ENCODE measurements around the gene LBH. TPM values are rescaled to one million over a fixed set of nuclear protein-coding genes. Genes with fewer than 3 reads are reported as not detected.

The LBH gene
- 20.2 TPM for polyA plus RNA-seq (2013, experiment 1 of 2)
- 18.1 TPM for polyA plus RNA-seq (2013, experiment 2 of 2)

DNA sequence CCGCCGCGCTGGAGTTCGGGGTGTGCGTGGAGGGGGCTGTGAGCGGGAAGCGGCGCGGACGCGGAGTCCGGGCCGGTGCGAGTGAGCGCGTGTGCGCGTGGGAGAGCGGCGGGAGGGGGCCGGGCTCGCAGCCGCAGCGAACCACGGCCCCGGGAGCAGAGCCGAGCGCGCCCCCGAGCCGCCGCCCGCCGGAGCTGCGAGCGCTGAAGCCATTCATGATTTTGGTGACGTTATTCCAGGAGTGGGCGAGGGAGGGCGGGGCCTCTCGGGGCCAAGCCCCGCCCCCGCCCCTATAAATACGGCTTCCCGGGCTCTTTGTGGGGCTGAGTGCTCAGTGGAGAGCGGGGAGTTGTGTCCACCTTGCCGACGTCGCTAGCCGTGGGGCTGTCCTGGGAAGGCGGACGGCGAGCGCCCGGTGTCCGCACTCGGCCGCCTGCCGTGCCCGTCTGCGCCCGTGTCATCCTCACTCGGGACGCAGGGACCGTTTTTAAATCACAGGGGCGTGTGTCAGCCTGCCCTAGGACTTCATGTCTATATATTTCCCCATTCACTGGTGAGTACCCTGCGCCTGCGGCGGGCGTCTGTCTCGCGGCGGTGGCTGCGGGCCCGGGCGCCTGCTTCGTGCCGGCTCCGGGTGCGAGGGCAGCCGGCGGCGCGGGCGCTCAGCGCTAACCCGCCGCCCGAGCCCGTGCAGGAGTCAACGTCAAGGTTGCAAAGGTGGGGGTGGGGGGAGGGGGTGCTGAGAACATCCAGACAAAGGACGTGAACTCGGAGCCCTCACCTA, at the start of gene LBH:
Gene LBH (plus strand): TSS at position 323 of the 784 bp plus-strand sequence. CDS start 205 bp downstream, at position 528.
- Histone ChIP-seq H2BK120ac (ENCODE audit: low read depth, low read length) (peak within 1 kb of the TSS; percentile 42), H2BK12ac (ENCODE audit: low read length) (no peak within 1 kb of the TSS), H3K4me1 (ENCODE audit: control insufficient read depth in 2 of 2, insufficient read depth in 1 of 2, low read depth in 1 of 2, low read length in 2 of 2) (peaks cover 0 to 13% of the 10 kb centered on the region in 2 donors), H3K79me1 (ENCODE audit: low read depth, low read length) (no peaks in the 10 kb centered on the region), H3K9ac (ENCODE audit: low read depth, low read length, poor library complexity) (peak within 1 kb of the TSS; percentile 90), H3K23ac (ENCODE audit: low read depth, low read length, poor library complexity) (peak within 1 kb of the TSS; percentile 98), H3K4me2 (ENCODE audit: insufficient read depth, low read length, poor library complexity, severe bottlenecking) (peak within 1 kb of the TSS; percentile 100), H3K4me3 (ENCODE audit: low read length in 2 of 2) (peak within 1 kb of the TSS; percentile 63 to 91), H4K8ac (ENCODE audit: low read depth, low read length) (no peak within 1 kb of the TSS), H2AFZ (ENCODE audit: low read length) (peak within 1 kb of the TSS; percentile 98), H4K91ac (ENCODE audit: low read depth, low read length, poor library complexity) (no peak within 1 kb of the TSS), H2BK15ac (ENCODE audit: low read length) (no peak within 1 kb of the TSS), H2BK5ac (ENCODE audit: low read length) (no peak within 1 kb of the TSS), H3K27me3 (ENCODE audit: control insufficient read depth in 3 of 3, insufficient read depth in 3 of 3, low read depth in 1 of 3, low read length in 3 of 3) (peaks cover 0 to 53% (median 23%) of the 10 kb centered on the region in 3 experiments), H2AK5ac (ENCODE audit: low read depth, low read length) (no peak within 1 kb of the TSS), H3K27ac (replicated peaks; ENCODE audit: low read length) (no peak within 1 kb of the TSS), H3K9me3 (replicated peaks in 1 of 2; ENCODE audit: control insufficient read depth in 2 of 2, insufficient read depth in 1 of 2, low read depth in 1 of 2, low read length in 2 of 2) (no peaks in the 10 kb centered on the region), H3K18ac (ENCODE audit: low read length) (peak within 1 kb of the TSS; percentile 94), H3K14ac (ENCODE audit: low read length) (peak within 1 kb of the TSS; percentile 90), H3K4ac (ENCODE audit: low read length) (peak within 1 kb of the TSS; percentile 84), H3K36me3 (replicated peaks in 1 of 2; ENCODE audit: control insufficient read depth in 2 of 2, insufficient read depth in 2 of 2, low read length in 2 of 2) (no peaks in the 10 kb centered on the region)
- no CpG with 5 or more reads among the region's 92 CpGs for WGBS, 2 donors (ENCODE audit: extremely low coverage in 2 of 2, insufficient read length in 2 of 2, insufficient replicate concordance in 1 of 2)
- DNase-seq (ENCODE audit: low spot score): peak; percentile 91

DNA sequence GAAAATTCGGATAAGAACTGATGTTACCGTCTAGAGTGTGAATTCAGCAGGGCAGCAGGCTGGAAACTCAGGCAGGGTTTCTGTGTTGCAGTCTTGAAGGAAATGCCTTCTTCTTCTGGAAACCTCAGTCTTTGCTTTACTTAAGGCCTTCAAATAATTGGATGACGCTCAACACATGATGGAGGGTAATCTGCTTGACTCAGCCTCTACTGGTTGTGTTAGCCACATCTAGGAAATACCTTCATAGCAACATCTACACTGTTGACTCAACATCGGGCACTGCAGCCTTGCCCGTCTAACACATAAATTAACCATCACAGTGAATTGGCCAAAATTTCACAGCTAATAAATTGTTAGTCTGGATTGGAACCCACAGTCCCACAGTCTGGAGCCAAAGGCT, 47.3 kb upstream of the LBH start:
- Histone ChIP-seq H3K79me1 (ENCODE audit: low read depth, low read length) (no peaks in the 10 kb centered on the region), H2BK120ac (ENCODE audit: low read depth, low read length) (no peak overlapping the region), H4K8ac (ENCODE audit: low read depth, low read length) (no peak overlapping the region), H3K9me3 (replicated peaks in 1 of 2; ENCODE audit: control insufficient read depth in 2 of 2, insufficient read depth in 1 of 2, low read depth in 1 of 2, low read length in 2 of 2) (no peaks in the 10 kb centered on the region), H3K4me3 (ENCODE audit: low read length in 2 of 2) (no peak overlapping the region), H3K27me3 (ENCODE audit: control insufficient read depth in 3 of 3, insufficient read depth in 3 of 3, low read depth in 1 of 3, low read length in 3 of 3) (peaks cover 0 to 8% (median 0%) of the 10 kb centered on the region in 3 experiments), H2AFZ (ENCODE audit: low read length) (no peak overlapping the region), H2BK15ac (ENCODE audit: low read length) (no peak overlapping the region), H4K91ac (ENCODE audit: low read depth, low read length, poor library complexity) (no peak overlapping the region), H3K27ac (replicated peaks; ENCODE audit: low read length) (no peak overlapping the region), H2BK5ac (ENCODE audit: low read length) (no peak overlapping the region), H3K4ac (ENCODE audit: low read length) (no peak overlapping the region), H3K4me1 (ENCODE audit: control insufficient read depth in 2 of 2, insufficient read depth in 1 of 2, low read depth in 1 of 2, low read length in 2 of 2) (no peaks in the 10 kb centered on the region), H3K18ac (ENCODE audit: low read length) (no peak overlapping the region), H3K9ac (ENCODE audit: low read depth, low read length, poor library complexity) (no peak overlapping the region), H3K23ac (ENCODE audit: low read depth, low read length, poor library complexity) (no peak overlapping the region), H2AK5ac (ENCODE audit: low read depth, low read length) (no peak overlapping the region), H2BK12ac (ENCODE audit: low read length) (no peak overlapping the region), H3K14ac (ENCODE audit: low read length) (no peak overlapping the region), H3K4me2 (ENCODE audit: insufficient read depth, low read length, poor library complexity, severe bottlenecking) (no peak overlapping the region), H3K36me3 (replicated peaks in 1 of 2; ENCODE audit: control insufficient read depth in 2 of 2, insufficient read depth in 2 of 2, low read length in 2 of 2) (no peaks in the 10 kb centered on the region)
- WGBS, 2 donors (ENCODE audit: extremely low coverage in 2 of 2, insufficient read length in 2 of 2, insufficient replicate concordance in 1 of 2): no CpG with 5 or more reads among the region's 5 CpGs
- DNase-seq (ENCODE audit: low spot score): no peak

DNA sequence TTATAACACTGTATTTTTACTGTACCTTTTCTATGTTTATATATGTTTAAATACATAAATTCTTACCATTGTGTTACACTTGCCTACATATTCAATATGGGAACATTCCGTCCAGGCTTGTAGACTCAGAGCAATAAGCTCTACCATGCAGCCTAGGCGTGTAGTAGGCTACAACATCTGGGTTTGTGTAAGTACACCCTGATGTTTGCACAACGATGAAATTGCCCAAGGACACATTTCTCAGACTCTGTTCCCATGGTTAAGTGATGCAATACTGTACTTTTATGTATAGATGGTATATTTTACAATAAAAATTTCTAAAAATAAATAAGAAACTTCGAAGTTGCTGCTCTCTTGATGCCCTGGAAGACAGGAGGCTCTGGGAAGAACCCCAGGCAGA, 46.2 kb upstream of the LBH start:
- no peaks in the 10 kb centered on the region for H3K4me1 ChIP-seq (ENCODE audit: control insufficient read depth in 2 of 2, insufficient read depth in 1 of 2, low read depth in 1 of 2, low read length in 2 of 2)
- DNase-seq (ENCODE audit: low spot score): no peak
- H4K91ac ChIP-seq (ENCODE audit: low read depth, low read length, poor library complexity): no peak overlapping the region
- no peak overlapping the region for H2BK5ac ChIP-seq (ENCODE audit: low read length)
- H2AK5ac ChIP-seq (ENCODE audit: low read depth, low read length): no peak overlapping the region
- H3K4me2 ChIP-seq (ENCODE audit: insufficient read depth, low read length, poor library complexity, severe bottlenecking): no peak overlapping the region
- no CpG with 5 or more reads among the region's 4 CpGs for WGBS, 2 donors (ENCODE audit: extremely low coverage in 2 of 2, insufficient read length in 2 of 2, insufficient replicate concordance in 1 of 2)
- H3K4ac ChIP-seq (ENCODE audit: low read length): no peak overlapping the region
- H3K9ac ChIP-seq (ENCODE audit: low read depth, low read length, poor library complexity): no peak overlapping the region
- H3K79me1 ChIP-seq (ENCODE audit: low read depth, low read length): no peaks in the 10 kb centered on the region
- H3K36me3 ChIP-seq (replicated peaks in 1 of 2; ENCODE audit: control insufficient read depth in 2 of 2, insufficient read depth in 2 of 2, low read length in 2 of 2): no peaks in the 10 kb centered on the region
- no peak overlapping the region for H2BK120ac ChIP-seq (ENCODE audit: low read depth, low read length)
- no peak overlapping the region for H3K18ac ChIP-seq (ENCODE audit: low read length)
- no peak overlapping the region for H3K27ac ChIP-seq (replicated peaks; ENCODE audit: low read length)
- H3K23ac ChIP-seq (ENCODE audit: low read depth, low read length, poor library complexity): no peak overlapping the region
- no peaks in the 10 kb centered on the region for H3K9me3 ChIP-seq (replicated peaks in 1 of 2; ENCODE audit: control insufficient read depth in 2 of 2, insufficient read depth in 1 of 2, low read depth in 1 of 2, low read length in 2 of 2)
- H3K14ac ChIP-seq (ENCODE audit: low read length): no peak overlapping the region
- H2AFZ ChIP-seq (ENCODE audit: low read length): no peak overlapping the region
- no peak overlapping the region for H2BK12ac ChIP-seq (ENCODE audit: low read length)
- no peak overlapping the region for H3K4me3 ChIP-seq (ENCODE audit: low read length in 2 of 2)
- no peak overlapping the region for H4K8ac ChIP-seq (ENCODE audit: low read depth, low read length)
- peaks cover 0 to 5% (median 0%) of the 10 kb centered on the region in 3 experiments for H3K27me3 ChIP-seq (ENCODE audit: control insufficient read depth in 3 of 3, insufficient read depth in 3 of 3, low read depth in 1 of 3, low read length in 3 of 3)
- H2BK15ac ChIP-seq (ENCODE audit: low read length): no peak overlapping the region

DNA sequence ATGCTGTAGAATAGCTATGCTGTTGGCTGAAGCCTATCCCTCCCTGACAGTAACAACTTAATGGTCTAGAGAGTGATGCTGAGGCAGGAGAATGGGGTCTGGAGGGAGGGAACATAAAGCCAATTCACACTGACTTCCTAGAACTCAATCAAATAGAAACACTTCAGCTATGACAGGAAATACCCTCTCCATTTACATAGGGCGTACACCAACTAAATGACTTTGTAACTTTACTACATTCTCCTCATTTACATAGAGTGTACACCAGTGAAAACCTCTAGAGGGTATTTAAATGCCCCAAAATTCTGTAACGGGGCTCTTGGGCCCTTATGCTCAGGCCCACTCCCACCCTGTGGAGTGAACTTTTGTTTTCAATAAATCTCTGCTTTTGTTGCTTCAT, 43.0 kb upstream of the LBH start:
- Histone ChIP-seq H3K36me3 (replicated peaks in 1 of 2; ENCODE audit: control insufficient read depth in 2 of 2, insufficient read depth in 2 of 2, low read length in 2 of 2) (no peaks in the 10 kb centered on the region), H3K23ac (ENCODE audit: low read depth, low read length, poor library complexity) (no peak overlapping the region), H4K91ac (ENCODE audit: low read depth, low read length, poor library complexity) (no peak overlapping the region), H2BK15ac (ENCODE audit: low read length) (no peak overlapping the region), H2AK5ac (ENCODE audit: low read depth, low read length) (no peak overlapping the region), H3K18ac (ENCODE audit: low read length) (no peak overlapping the region), H3K9me3 (replicated peaks in 1 of 2; ENCODE audit: control insufficient read depth in 2 of 2, insufficient read depth in 1 of 2, low read depth in 1 of 2, low read length in 2 of 2) (no peaks in the 10 kb centered on the region), H2BK120ac (ENCODE audit: low read depth, low read length) (no peak overlapping the region), H3K4me3 (ENCODE audit: low read length in 2 of 2) (no peak overlapping the region), H3K14ac (ENCODE audit: low read length) (no peak overlapping the region), H3K4me2 (ENCODE audit: insufficient read depth, low read length, poor library complexity, severe bottlenecking) (no peak overlapping the region), H2AFZ (ENCODE audit: low read length) (no peak overlapping the region), H3K27me3 (ENCODE audit: control insufficient read depth in 3 of 3, insufficient read depth in 3 of 3, low read depth in 1 of 3, low read length in 3 of 3) (peaks cover 0 to 3% (median 0%) of the 10 kb centered on the region in 3 experiments), H3K79me1 (ENCODE audit: low read depth, low read length) (no peaks in the 10 kb centered on the region), H3K4ac (ENCODE audit: low read length) (no peak overlapping the region), H3K27ac (replicated peaks; ENCODE audit: low read length) (no peak overlapping the region), H4K8ac (ENCODE audit: low read depth, low read length) (peak overlapping the region; percentile 7), H3K4me1 (ENCODE audit: control insufficient read depth in 2 of 2, insufficient read depth in 1 of 2, low read depth in 1 of 2, low read length in 2 of 2) (peaks cover 0 to 4% of the 10 kb centered on the region in 2 donors), H2BK12ac (ENCODE audit: low read length) (no peak overlapping the region), H3K9ac (ENCODE audit: low read depth, low read length, poor library complexity) (no peak overlapping the region), H2BK5ac (ENCODE audit: low read length) (no peak overlapping the region)
- no CpG with 5 or more reads among the region's 2 CpGs for WGBS, 2 donors (ENCODE audit: extremely low coverage in 2 of 2, insufficient read length in 2 of 2, insufficient replicate concordance in 1 of 2)
- no peak for DNase-seq (ENCODE audit: low spot score)
